GM19468 (cell line): Measurements from ENCODE around the gene USP34.
"Not testable (repeated sequence)": the region's sequence is repeated elsewhere in the genome, so short reads cannot be mapped to it uniquely, and the experiment has no call there.

ENCODE experiments used
- ATAC-seq: cut with Tn5 transposase; IDR thresholded peaks from one replicate; pipeline ENCODE4 v1.9.1; 2021; ENCODE audit warnings: mild to moderate bottlenecking, moderate library complexity, moderate number of reproducible peaks; ENCODE audit not compliant: unreplicated experiment; ENCODE audit errors: extremely low read depth

USP34 gene

GRCh38 chr2:61196671-61197070 is 274.2 kb downstream of the USP34 start:
- ATAC-seq = no peak

- ATAC-seq = not testable (repeated sequence)
Observed at GRCh38 chr2:61194646-61195045, 276.2 kb downstream of the USP34 start.

GRCh38 chr2:61193670-61194561 is 277.0 kb downstream of the USP34 start:
- ATAC-seq = no peak

GRCh38 chr2:61187085-61187484 is 283.8 kb downstream of the USP34 start:
- ATAC-seq = no peak

- no peak for ATAC-seq
Observed at GRCh38 chr2:61185231-61185728, 285.6 kb downstream of the USP34 start.

GRCh38 chr2:61184263-61184662 is 286.6 kb downstream of the USP34 start:
- ATAC-seq = no peak

GRCh38 chr2:61183795-61184194 is 287.1 kb downstream of the USP34 start:
- ATAC-seq = no peak

- no peak for ATAC-seq
Observed at GRCh38 chr2:61182059-61182383, 288.9 kb downstream of the USP34 start.

- no peak for ATAC-seq
Observed at GRCh38 chr2:61181382-61182058, 289.4 kb downstream of the USP34 start.

GRCh38 chr2:61180686-61181085 is 290.2 kb downstream of the USP34 start:
- no peak for ATAC-seq

- ATAC-seq = no peak
Observed at GRCh38 chr2:61179701-61180639, 290.9 kb downstream of the USP34 start.

GRCh38 chr2:61178603-61179545 is 292.0 kb downstream of the USP34 start:
- ATAC-seq = no peak

- ATAC-seq = no peak
Observed at GRCh38 chr2:61177727-61178549, 292.9 kb downstream of the USP34 start.

GRCh38 chr2:61176755-61177726 is 293.8 kb downstream of the USP34 start:
- peak; percentile 81 for ATAC-seq

- no peak for ATAC-seq
Observed at GRCh38 chr2:61175036-61175435, 295.9 kb downstream of the USP34 start.

GRCh38 chr2:61173116-61173515 is 297.8 kb downstream of the USP34 start:
- no peak for ATAC-seq

- ATAC-seq = no peak
Observed at GRCh38 chr2:61172671-61173070, 298.2 kb downstream of the USP34 start.
